HCT116 (cell line): ENCODE results near the gene UBE2F. TPM values are rescaled to one million over a fixed set of nuclear protein-coding genes. Genes with fewer than 3 reads are reported as not detected.

Experiments used
- ATAC-seq: fragments of 200-7000 bp; cut with Tn5 transposase; 2 replicates; pipeline ENCODE4 v1.9.1; 2020; ENCODE audit warnings: mild to moderate bottlenecking, moderate library complexity
- BruUV-seq: library from RNA; stranded (reverse); fragments of 400-500 nt; replicated peaks from 2 replicates; lab custom pipeline; 2021; lab: Mats Ljungman, UMichigan
- CTCF ChIA-PET: fragments of 300-600 bp; sonication (Branson Sonifier 250); formaldehyde crosslinking; loops from one replicate; lab custom pipeline; 2021; ENCODE audit warnings: antibody characterized with exemption; lab: Charles Lee
- POLR2A ChIA-PET: fragments of 300-600, 350-600 bp; sonication (Branson Sonifier 250); formaldehyde crosslinking; loops from one replicate; lab custom pipeline; 2021; ENCODE audit warnings: antibody characterized with exemption; lab: Charles Lee
- RAD21 ChIA-PET, 2 experiments: fragments of 300-600 bp; sonication (Branson Sonifier 250); formaldehyde crosslinking; loops; one replicate each; lab custom pipeline; 2023; ENCODE audit warnings: low total read pairs in 2 of 2; ENCODE audit not compliant: uncharacterized antibody in 2 of 2, unreplicated experiment in 2 of 2, low non-redundant PET in 1 of 2; lab: Charles Lee
- DNase-seq: peaks from one replicate; pipeline ENCODE4 v3.0.0-alpha.2; 2010; ENCODE audit warnings: low read depth, low spot score
- H2AFZ ChIP-seq: fragments of 200-600 bp; shearing (Covaris generic), sonication (generic); 2 replicates; pipeline ENCODE4 v1.6.1; 2017; ENCODE audit warnings: low read depth, mixed run types, mixed read lengths, antibody characterized with exemption, low read length; ENCODE audit not compliant: poor library complexity, severe bottlenecking
- H3K27ac ChIP-seq: 2 replicates; pipeline ENCODE4 v1.5.1; 2012; ENCODE audit warnings: low read depth, low read length
- H3K27me3 ChIP-seq: fragments of 200-600 bp; sonication (generic); 2 replicates; pipeline ENCODE4 v1.6.1; 2016; ENCODE audit warnings: mixed run types, low read length, mixed read lengths; ENCODE audit not compliant: insufficient read depth
- H3K36me3 ChIP-seq, 2 experiments: fragments of 200-500 bp in 1 of 2; fragments of 200-600 bp in 1 of 2; sonication (Bioruptor generic) in 1 of 2; sonication (generic) in 1 of 2; 2 replicates each; pipeline versions ENCODE4 v1.5.1 to v1.6.1; 2014 to 2016; ENCODE audit warnings: low read length in 2 of 2, inconsistent platforms in 1 of 2, mixed read lengths in 1 of 2, mixed run types in 1 of 2; ENCODE audit not compliant: insufficient read depth in 2 of 2, control insufficient read depth in 1 of 2
- H3K4me1 ChIP-seq, 2 experiments: fragments of 200-600 bp in 1 of 2; sonication (generic) in 1 of 2; 2 replicates each; pipeline versions ENCODE4 v1.5.1 to v1.6.1; 2012 to 2017; ENCODE audit warnings: low read length in 2 of 2, inconsistent platforms in 1 of 2, mild to moderate bottlenecking in 1 of 2, mixed read lengths in 1 of 2, mixed run types in 1 of 2, moderate library complexity in 1 of 2; ENCODE audit not compliant: insufficient read depth in 2 of 2, control insufficient read depth in 1 of 2
- H3K4me2 ChIP-seq: fragments of 200-600 bp; sonication (generic); 2 replicates; pipeline ENCODE4 v1.6.1; 2017; ENCODE audit warnings: mixed run types, low read length, mixed read lengths
- H3K4me3 ChIP-seq, 2 experiments: fragments of 200-600 bp in 1 of 2; sonication (generic) in 1 of 2; replicated peaks in 1 of 2; 2 replicates each; pipeline ENCODE4 v1.5.1; 2011 to 2016; ENCODE audit warnings: low read length in 2 of 2, control low read depth in 1 of 2, low read depth in 1 of 2, mild to moderate bottlenecking in 1 of 2, mixed read lengths in 1 of 2, mixed run types in 1 of 2
- H3K79me2 ChIP-seq: fragments of 200-600 bp; sonication (generic); 2 replicates; pipeline ENCODE4 v1.6.1; 2017; ENCODE audit warnings: mild to moderate bottlenecking, mixed run types, low read length, moderate library complexity, mixed read lengths; ENCODE audit not compliant: insufficient read depth
- H3K9ac ChIP-seq: fragments of 200-600 bp; sonication (generic); 2 replicates; pipeline ENCODE4 v1.6.1; 2016; ENCODE audit warnings: low read length, mixed read lengths
- H3K9me2 ChIP-seq: fragments of 200-600 bp; sonication (generic), shearing (Covaris generic); 2 replicates; pipeline ENCODE4 v1.6.1; 2017; ENCODE audit warnings: mixed run types, mild to moderate bottlenecking, moderate library complexity; ENCODE audit not compliant: insufficient read depth
- H3K9me3 ChIP-seq, 2 experiments: fragments of 200-500 bp in 1 of 2; fragments of 200-600 bp in 1 of 2; sonication (Bioruptor generic) in 1 of 2; sonication (generic) in 1 of 2; 2 replicates each; pipeline ENCODE4 v1.6.1; 2014 to 2017; ENCODE audit warnings: low read length in 2 of 2, mixed read lengths in 2 of 2, inconsistent platforms in 1 of 2, low read depth in 1 of 2, mild to moderate bottlenecking in 1 of 2, mixed run types in 1 of 2, moderate library complexity in 1 of 2; ENCODE audit not compliant: control insufficient read depth in 1 of 2, insufficient read depth in 1 of 2
- H4K20me1 ChIP-seq: fragments of 200-600 bp; sonication (generic), shearing (Covaris generic); 2 replicates; pipeline ENCODE4 v1.6.1; 2017; ENCODE audit warnings: mixed run types, mild to moderate bottlenecking, moderate library complexity; ENCODE audit not compliant: insufficient read depth
- ATF3 ChIP-seq: IDR thresholded peaks from 2 replicates; pipeline ENCODE4 v1.6.1; 2012
- EGR1 ChIP-seq: IDR thresholded peaks from 2 replicates; pipeline ENCODE4 v1.6.1; 2012; ENCODE audit warnings: low read depth
- MAX ChIP-seq: IDR thresholded peaks from 2 replicates; pipeline ENCODE4 v1.6.1; 2012
- RAD21 ChIP-seq: IDR thresholded peaks from 2 replicates; pipeline ENCODE4 v1.6.1; 2012; ENCODE audit warnings: low read depth, mild to moderate bottlenecking
- SIN3A ChIP-seq: IDR thresholded peaks from 2 replicates; pipeline ENCODE4 v1.6.1; 2012; ENCODE audit warnings: low read depth
- SP1 ChIP-seq: IDR thresholded peaks from 2 replicates; pipeline ENCODE4 v1.6.1; 2012; ENCODE audit warnings: low read depth
- SRF ChIP-seq: IDR thresholded peaks from 2 replicates; pipeline ENCODE4 v1.6.1; 2012; ENCODE audit warnings: low read depth
- YY1 ChIP-seq: IDR thresholded peaks from 2 replicates; pipeline ENCODE4 v1.6.1; 2011; ENCODE audit warnings: low read length, low read depth, moderate library complexity, mild to moderate bottlenecking; ENCODE audit not compliant: insufficient replicate concordance; ENCODE audit errors: extremely low read depth
- ZNF274 ChIP-seq: fragments of 200-500 bp; sonication (Bioruptor generic); IDR thresholded peaks from 2 replicates; pipeline ENCODE4 v1.6.1; 2014; ENCODE audit warnings: mild to moderate bottlenecking, low read depth, low read length, inconsistent platforms
- intact Hi-C: fragments of 100-400 bp; cut with micrococcal nuclease; formaldehyde crosslinking; loops from 2 replicates; pipeline ENCODE4 v1.10.0; 2022
- total RNA-seq: library from RNA; stranded (reverse); gene quantifications from one replicate; pipeline ENCODE4 v1.2.1, GENCODE V29; 2021; ENCODE audit not compliant: unreplicated experiment

UBE2F gene
- total RNA-seq, 1 experiment from 2014 or later, result 32.8 TPM

GRCh38 chr2:238022594-238023157 is 55.9 kb downstream of the UBE2F start:
- ChIA-PET POLR2A (no interaction called here), RAD21 (no interaction called here), CTCF (no interaction called here)
- H3K9ac ChIP-seq, result no peak overlapping the region
- H3K27me3 ChIP-seq, result no peaks in the 10 kb centered on the region
- BruUV-seq, result no TSS peak
- no peak overlapping the region for H2AFZ ChIP-seq
- no peak overlapping the region for H3K27ac ChIP-seq
- no peak overlapping the region for H3K4me2 ChIP-seq
- no peak overlapping the region for H3K4me3 ChIP-seq
- H3K4me1 ChIP-seq, result no peaks in the 10 kb centered on the region
- H3K9me3 ChIP-seq, result no peaks in the 10 kb centered on the region
- no peak for ATAC-seq
- no peaks in the 10 kb centered on the region for H3K9me2 ChIP-seq
- intact Hi-C loops, result no loop called here
- no peaks in the 10 kb centered on the region for H4K20me1 ChIP-seq
- TF ChIP-seq SP1 (no peak), RAD21 (no peak), YY1 (no peak)
- peaks cover 0 to 6% of the 10 kb centered on the region in 2 experiments; a peak in 1 of 4 replicates for H3K36me3 ChIP-seq
- no peaks in the 10 kb centered on the region for H3K79me2 ChIP-seq
- DNase-seq, result no peak

DNA sequence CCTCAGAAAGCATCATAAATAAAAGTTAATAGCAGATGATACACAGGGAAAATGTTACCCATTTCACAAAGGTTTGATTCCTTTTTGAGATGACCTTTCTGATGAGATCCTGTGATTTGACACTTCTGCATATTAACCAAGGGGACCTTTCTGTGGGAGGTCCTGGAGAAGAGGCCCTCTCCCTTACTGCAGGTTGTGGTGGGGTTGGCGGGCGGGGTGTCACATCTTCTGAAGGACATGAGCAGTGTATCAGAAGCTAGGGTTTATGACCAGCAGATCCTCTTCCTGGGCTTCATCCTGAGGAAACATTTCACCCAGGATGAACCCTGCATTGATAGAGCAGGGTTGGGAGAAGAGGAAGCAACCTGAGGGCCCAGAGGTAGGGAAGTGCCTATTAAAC is 56.8 kb downstream of the UBE2F start:
- Histone ChIP-seq H3K4me3 (no peak overlapping the region), H4K20me1 (no peaks in the 10 kb centered on the region), H2AFZ (no peak overlapping the region), H3K79me2 (no peaks in the 10 kb centered on the region), H3K9me3 (no peaks in the 10 kb centered on the region), H3K4me2 (no peak overlapping the region), H3K36me3 (peaks cover 0 to 6% of the 10 kb centered on the region in 2 experiments; a peak in 1 of 4 replicates), H3K9ac (no peak overlapping the region), H3K27me3 (no peaks in the 10 kb centered on the region), H3K4me1 (no peaks in the 10 kb centered on the region), H3K27ac (no peak overlapping the region), H3K9me2 (no peaks in the 10 kb centered on the region)
- intact Hi-C loops, result no loop called here
- DNase-seq (no peak), ATAC-seq (no peak)
- ChIA-PET POLR2A (no interaction called here), CTCF (no interaction called here), RAD21 (no interaction called here)
- no TSS peak for BruUV-seq
- TF ChIP-seq SRF (no peak), MAX (no peak), ZNF274 (no peak), EGR1 (no peak), SIN3A (no peak), ATF3 (no peak), SP1 (no peak)
